OCI-LY1 (cell line): ENCODE data around the gene PCK1.
"Not testable (repeated sequence)": the region's sequence is repeated elsewhere in the genome, so short reads cannot be mapped to it uniquely, and the experiment has no call there.

Experiments used
- H2AFZ ChIP-seq: fragments of 200-600 bp; sonication (generic), shearing (Covaris generic); 2 replicates; pipeline ENCODE4 v1.6.0; 2014; ENCODE audit warnings: antibody characterized with exemption, mild to moderate bottlenecking, low read length
- H3F3A ChIP-seq: fragments of 200-600 bp; sonication (generic), shearing (Covaris generic); 2 replicates; pipeline ENCODE4 v1.6.0; 2014; ENCODE audit warnings: mild to moderate bottlenecking, antibody characterized with exemption, low read length, moderate library complexity; ENCODE audit not compliant: insufficient read depth
- H3K27ac ChIP-seq: fragments of 200-600 bp; sonication (generic); 2 replicates; pipeline ENCODE4 v1.5.1; 2014; ENCODE audit warnings: low read length, mixed run types, mild to moderate bottlenecking, low read depth; ENCODE audit not compliant: poor library complexity, severe bottlenecking
- H3K27me3 ChIP-seq: fragments of 200-600 bp; sonication (generic); 2 replicates; pipeline ENCODE4 v1.6.0; 2014; ENCODE audit warnings: antibody characterized with exemption, mild to moderate bottlenecking, low read length, moderate library complexity; ENCODE audit not compliant: insufficient read depth
- H3K36me3 ChIP-seq: fragments of 200-600 bp; sonication (generic); 2 replicates; pipeline ENCODE4 v1.6.1; 2014; ENCODE audit warnings: mild to moderate bottlenecking, antibody characterized with exemption, low read length, moderate library complexity, mixed read lengths; ENCODE audit not compliant: insufficient read depth
- H3K4me1 ChIP-seq: fragments of 200-600 bp; sonication (generic); 2 replicates; pipeline ENCODE4 v1.5.1; 2014; ENCODE audit warnings: mild to moderate bottlenecking, low read length, moderate library complexity; ENCODE audit not compliant: insufficient read depth, severe bottlenecking
- H3K4me2 ChIP-seq: fragments of 200-600 bp; sonication (generic), shearing (Covaris generic); 2 replicates; pipeline ENCODE4 v1.6.1; 2014; ENCODE audit warnings: low read length
- H3K4me3 ChIP-seq: fragments of 200-600 bp; sonication (generic); 2 replicates; pipeline ENCODE4 v1.5.1; 2014; ENCODE audit warnings: low read length, low read depth, mild to moderate bottlenecking, mixed read lengths; ENCODE audit not compliant: poor library complexity, severe bottlenecking
- H3K79me2 ChIP-seq: fragments of 200-600 bp; shearing (Covaris generic); 2 replicates; pipeline ENCODE4 v1.6.1; 2016; ENCODE audit warnings: mixed run types, low read length, mixed read lengths; ENCODE audit not compliant: insufficient read depth
- H3K9ac ChIP-seq: fragments of 200-600 bp; sonication (generic), shearing (Covaris generic); 2 replicates; pipeline ENCODE4 v1.6.1; 2014; ENCODE audit warnings: mild to moderate bottlenecking, low read length, mixed read lengths
- H3K9me2 ChIP-seq: fragments of 200-600 bp; sonication (generic), shearing (Covaris generic); 2 replicates; pipeline ENCODE4 v1.6.1; 2014; ENCODE audit warnings: low read depth, mild to moderate bottlenecking, low read length, mixed read lengths
- H3K9me3 ChIP-seq: fragments of 200-600 bp; shearing (Covaris generic); 2 replicates; pipeline ENCODE4 v1.6.1; 2014; ENCODE audit warnings: low read length, mixed read lengths
- H4K20me1 ChIP-seq: fragments of 200-600 bp; sonication (generic), shearing (Covaris generic); 2 replicates; pipeline ENCODE4 v1.6.0; 2016; ENCODE audit warnings: mild to moderate bottlenecking, low read length; ENCODE audit not compliant: insufficient read depth
- CTCF ChIP-seq: fragments of 200-600 bp; sonication (generic), shearing (Covaris generic); IDR thresholded peaks from 2 replicates; pipeline ENCODE4 v1.5.1; 2017; ENCODE audit warnings: mild to moderate bottlenecking, antibody characterized with exemption, low read length, moderate library complexity, mixed read lengths
- EZH2 ChIP-seq: fragments of 200-600 bp; sonication (generic), shearing (Covaris generic); IDR thresholded peaks from 2 replicates; pipeline ENCODE4 v1.8.0; 2017; ENCODE audit warnings: borderline replicate concordance, mixed run types, mild to moderate bottlenecking, antibody characterized with exemption, low read length, moderate library complexity, mixed read lengths

The PCK1 gene

GRCh38 chr20:57560554-57561355 is at the start of gene PCK1:
PCK1 (plus strand) TSS chr20:57561110; CDS start chr20:57561412, 302 bp downstream.
- TF ChIP-seq EZH2 = no peak
- TF ChIP-seq CTCF = no peak

GRCh38 chr20:57511709-57512108 is 49.2 kb upstream of the PCK1 start:
- H3K36me3 ChIP-seq, H3K9me2 ChIP-seq, H3K9ac ChIP-seq, H3K4me1 ChIP-seq, H3K4me3 ChIP-seq, H3K9me3 ChIP-seq, H4K20me1 ChIP-seq, H2AFZ ChIP-seq, H3K79me2 ChIP-seq, H3K4me2 ChIP-seq, H3K27ac ChIP-seq, H3K27me3 ChIP-seq, H3F3A ChIP-seq: not testable (repeated sequence)

More at GRCh38 chr20:57560554-57561355, at the start of gene PCK1:
- Histone ChIP-seq H3K9me3 (no peaks in the 10 kb centered on the region), H3K36me3 (no peaks in the 10 kb centered on the region), H3F3A (no peaks in the 10 kb centered on the region), H4K20me1 (no peaks in the 10 kb centered on the region), H3K27ac (no peak within 1 kb of the TSS), H3K79me2 (no peaks in the 10 kb centered on the region), H3K4me1 (no peaks in the 10 kb centered on the region), H3K9me2 (no peaks in the 10 kb centered on the region), H2AFZ (no peak within 1 kb of the TSS), H3K9ac (no peak within 1 kb of the TSS), H3K27me3 (peaks cover 14% of the 10 kb centered on the region), H3K4me3 (no peak within 1 kb of the TSS), H3K4me2 (no peak within 1 kb of the TSS)

GRCh38 chr20:57512432-57512831 is 48.5 kb upstream of the PCK1 start:
- no peaks in the 10 kb centered on the region for H3F3A ChIP-seq
- H3K9me2 ChIP-seq = no peaks in the 10 kb centered on the region
- no peak overlapping the region for H3K4me3 ChIP-seq
- no peak overlapping the region for H2AFZ ChIP-seq
- no peak overlapping the region for H3K9ac ChIP-seq
- no peaks in the 10 kb centered on the region for H4K20me1 ChIP-seq
- TF ChIP-seq CTCF = no peak
- H3K4me1 ChIP-seq = no peaks in the 10 kb centered on the region
- H3K27ac ChIP-seq = no peak overlapping the region
- no peak overlapping the region for H3K4me2 ChIP-seq
- no peaks in the 10 kb centered on the region for H3K9me3 ChIP-seq
- H3K79me2 ChIP-seq = no peaks in the 10 kb centered on the region
- H3K36me3 ChIP-seq = no peaks in the 10 kb centered on the region
- no peaks in the 10 kb centered on the region for H3K27me3 ChIP-seq

GRCh38 chr20:57513199-57513598 is 47.7 kb upstream of the PCK1 start:
- Histone ChIP-seq H3K27ac (no peak overlapping the region), H3K9me3 (no peaks in the 10 kb centered on the region), H3K4me1 (no peaks in the 10 kb centered on the region), H4K20me1 (no peaks in the 10 kb centered on the region), H3K9me2 (no peaks in the 10 kb centered on the region), H3K79me2 (no peaks in the 10 kb centered on the region), H3K27me3 (no peaks in the 10 kb centered on the region), H3K4me3 (no peak overlapping the region), H2AFZ (no peak overlapping the region), H3K9ac (no peak overlapping the region), H3K4me2 (no peak overlapping the region), H3K36me3 (no peaks in the 10 kb centered on the region), H3F3A (no peaks in the 10 kb centered on the region)
- TF ChIP-seq CTCF (no peak), EZH2 (no peak)
